HepG2 (cell line): ENCODE measurements around the gene FAM118B. TPM values are rescaled to one million over a fixed set of nuclear protein-coding genes. Genes with fewer than 3 reads are reported as not detected.

ENCODE experiments used
- AKAP8 ChIP-seq: sonication (generic); formaldehyde crosslinking; IDR thresholded peaks from 2 replicates; pipeline ENCODE4 v1.5.1; 2020; ENCODE audit warnings: mild to moderate bottlenecking, missing genetic modification reagents
- ARNTL ChIP-seq: sonication (generic); formaldehyde crosslinking; IDR thresholded peaks from 2 replicates; pipeline ENCODE4 v1.4.0; 2020; ENCODE audit warnings: mild to moderate bottlenecking, missing genetic modification reagents
- DR1 ChIP-seq: sonication (generic); formaldehyde crosslinking; IDR thresholded peaks from 2 replicates; pipeline ENCODE4 v1.8.0; 2021; ENCODE audit warnings: mild to moderate bottlenecking, missing genetic modification reagents, inconsistent platforms
- ELF4 ChIP-seq: sonication (generic); formaldehyde crosslinking; IDR thresholded peaks from 2 replicates; pipeline ENCODE4 v1.5.0; 2020; ENCODE audit warnings: missing genetic modification reagents, mild to moderate bottlenecking, moderate library complexity, borderline replicate concordance
- ELK4 ChIP-seq: sonication (generic); formaldehyde crosslinking; IDR thresholded peaks from 2 replicates; pipeline ENCODE4 v1.9.0; 2021; ENCODE audit warnings: missing genetic modification reagents, borderline replicate concordance
- FOSL2 ChIP-seq: sonication (generic); formaldehyde crosslinking; IDR thresholded peaks from 2 replicates; pipeline ENCODE4 v1.4.0; 2020; ENCODE audit warnings: missing genetic modification reagents
- GATAD1 ChIP-seq: IDR thresholded peaks from 2 replicates; pipeline ENCODE4 v1.6.1; 2016; ENCODE audit warnings: missing genetic modification reagents, missing compliant biosample characterization
- IRF2 ChIP-seq: IDR thresholded peaks from 2 replicates; pipeline ENCODE4 v1.6.1; 2018; ENCODE audit warnings: missing genetic modification reagents, missing compliant biosample characterization
- KLF13 ChIP-seq: sonication (generic); formaldehyde crosslinking; IDR thresholded peaks from 2 replicates; pipeline ENCODE4 v1.4.0; 2020; ENCODE audit warnings: mild to moderate bottlenecking, missing genetic modification reagents
- MBNL3 ChIP-seq: fragments of 250-450 bp; sonication (Bioruptor Pico); conservative IDR thresholded peaks from 2 replicates; pipeline ENCODE4 v1.8.0; 2022; ENCODE audit warnings: mild to moderate bottlenecking, inconsistent platforms
- MYC ChIP-seq: sonication (generic); formaldehyde crosslinking; IDR thresholded peaks from 2 replicates; pipeline ENCODE4 v1.9.0; 2021; ENCODE audit warnings: missing genetic modification reagents, borderline replicate concordance
- NR3C1 ChIP-seq: sonication (generic); formaldehyde crosslinking; IDR thresholded peaks from 2 replicates; pipeline ENCODE4 v1.4.0; 2020; ENCODE audit warnings: missing genetic modification reagents
- RARG ChIP-seq: sonication (generic); formaldehyde crosslinking; IDR thresholded peaks from 2 replicates; pipeline ENCODE4 v1.4.0; 2020; ENCODE audit warnings: low read depth, mild to moderate bottlenecking, missing genetic modification reagents
- RBM39 ChIP-seq: fragments of 200-400 bp; formaldehyde crosslinking; IDR thresholded peaks from one replicate; pipeline ENCODE4 v1.6.1; 2018; ENCODE audit warnings: antibody characterized with exemption, mild to moderate bottlenecking, low read depth, low read length; ENCODE audit not compliant: poor library complexity, severe bottlenecking
- REST ChIP-seq, 2 experiments: IDR thresholded peaks; 2 replicates each; pipeline ENCODE4 v1.6.1; 2011 to 2012; ENCODE audit warnings: low read length in 2 of 2, borderline replicate concordance in 1 of 2, low read depth in 1 of 2, mild to moderate bottlenecking in 1 of 2, moderate library complexity in 1 of 2
- SMAD9 ChIP-seq: sonication (generic); formaldehyde crosslinking; IDR thresholded peaks from 2 replicates; pipeline ENCODE4 v1.5.1; 2020; ENCODE audit warnings: mild to moderate bottlenecking, missing genetic modification reagents
- SP2 ChIP-seq: sonication (generic); formaldehyde crosslinking; IDR thresholded peaks from 2 replicates; pipeline ENCODE4 v1.5.1; 2020; ENCODE audit warnings: mild to moderate bottlenecking, missing genetic modification reagents
- SP4 ChIP-seq: sonication (generic); formaldehyde crosslinking; IDR thresholded peaks from 2 replicates; pipeline ENCODE4 v1.8.1; 2023; ENCODE audit warnings: mild to moderate bottlenecking, missing genetic modification reagents
- ZBTB25 ChIP-seq: IDR thresholded peaks from 2 replicates; pipeline ENCODE4 v1.6.1; 2018; ENCODE audit warnings: missing genetic modification reagents
- ZNF691 ChIP-seq: sonication (generic); formaldehyde crosslinking; IDR thresholded peaks from 2 replicates; pipeline ENCODE4 v1.4.0; 2020; ENCODE audit warnings: missing genetic modification reagents, low read depth, mild to moderate bottlenecking, borderline replicate concordance
- polyA plus RNA-seq, 8 experiments: library from polyadenylated mRNA; depleted of rRNA in 3 of 8; stranded (reverse) in 7 of 8; unstranded in 1 of 8; fragments of >200 nt; fragmentation: Illumina TruSeq in 4 of 8; extraction: Trizol in 4 of 8; gene quantifications; 2 replicates each; pipeline versions ENCODE4 v1.2.1 to v1.2.3, GENCODE V29; 2011 to 2016; ENCODE audit warnings: low read depth in 4 of 8, missing spikeins in 1 of 8, mixed read lengths in 1 of 8; ENCODE audit not compliant: insufficient read depth in 1 of 8
- total RNA-seq, 5 experiments: library from RNA; depleted of rRNA; stranded (reverse); fragments of >200 nt; fragmentation: Illumina TruSeq; extraction: Trizol; gene quantifications; 2 replicates each; pipeline ENCODE4 v1.2.3, GENCODE V29; 2016; ENCODE audit warnings: low read depth in 1 of 5

Gene FAM118B
- total and polyA plus RNA-seq, 2 of the 13 experiments (the other 11 are each of a cell fraction or from before 2014, with no cell fraction given), result 10.2 to 25.7 TPM

GRCh38 chr11:126211236-126212088 is at the start of gene FAM118B, which contains the start of gene RPUSD4 (continued):
- TF ChIP-seq SMAD9 (CRISPR knock-in tag) (0 out of 2 replicates have a peak, but pooled peaks have one; percentile 36), ZNF691 (CRISPR knock-in tag) (peak; percentile 50; the same call in 1 of the 2 replicates), KLF13 (CRISPR knock-in tag) (0 out of 2 replicates have a peak, but pooled peaks have one; percentile 25), NR3C1 (CRISPR knock-in tag) (no peak), ELF4 (CRISPR knock-in tag) (no peak), MBNL3 (CRISPR knock-in tag) (no peak), SP4 (peak; percentile 91; the same call in 1 of the 2 replicates), REST (IDR thresholded peaks at IDR 0.05; ENCODE audit: borderline replicate concordance in 1 of 2, low read depth in 1 of 2, low read length in 2 of 2) (peak in 1 of 2 experiments; percentile 41; a peak in 1 of 4 replicates), GATAD1 (CRISPR knock-in tag) (peak; percentile 97), ELK4 (CRISPR knock-in tag) (no peak), ARNTL (peak; percentile 96), IRF2 (CRISPR knock-in tag) (peak; percentile 45), ZBTB25 (CRISPR knock-in tag) (peak; percentile 74; the same call in 1 of the 2 replicates), FOSL2 (CRISPR knock-in tag) (peak; percentile 58), RBM39 (peak; percentile 70), RARG (CRISPR knock-in tag) (no peak), SP2 (CRISPR knock-in tag) (no peak; the same call in none of the 2 replicates), DR1 (CRISPR knock-in tag) (peak; percentile 92), AKAP8 (CRISPR knock-in tag) (no peak), MYC (CRISPR knock-in tag) (peak; percentile 99)
